MM.1S (cell line): ENCODE measurements around the gene LSMEM2.

Experiments used
- DNase-seq: peaks from one replicate; pipeline ENCODE4 v3.0.0-alpha.2; 2015
- H2AFZ ChIP-seq: fragments of 300-600 bp; sonication (generic); 2 replicates; pipeline ENCODE4 v1.6.0; 2016; ENCODE audit warnings: antibody characterized with exemption, low read length
- H3F3A ChIP-seq: fragments of 300-600 bp; sonication (generic); 2 replicates; pipeline ENCODE4 v1.6.1; 2016; ENCODE audit warnings: mild to moderate bottlenecking, antibody characterized with exemption, low read length, moderate library complexity, mixed read lengths; ENCODE audit not compliant: insufficient read depth
- H3K27ac ChIP-seq: fragments of 300-600 bp; sonication (generic); 2 replicates; pipeline ENCODE4 v1.5.1; 2016; ENCODE audit warnings: mild to moderate bottlenecking, low read length
- H3K27me3 ChIP-seq: fragments of 300-600 bp; sonication (generic); replicated peaks from 2 replicates; pipeline ENCODE4 v1.6.0; 2016; ENCODE audit warnings: low read length; ENCODE audit not compliant: insufficient read depth
- H3K36me3 ChIP-seq: fragments of 300-600 bp; sonication (generic); replicated peaks from 2 replicates; pipeline ENCODE4 v1.6.1; 2016; ENCODE audit warnings: mild to moderate bottlenecking, low read length, mixed read lengths; ENCODE audit not compliant: insufficient read depth
- H3K4me1 ChIP-seq: fragments of 300-600 bp; sonication (generic); 2 replicates; pipeline ENCODE4 v1.6.1; 2016; ENCODE audit warnings: low read length, mixed read lengths
- H3K4me2 ChIP-seq: fragments of 300-600 bp; sonication (generic); 2 replicates; pipeline ENCODE4 v1.6.0; 2016; ENCODE audit warnings: low read depth, low read length
- H3K4me3 ChIP-seq: fragments of 300-600 bp; sonication (generic); 2 replicates; pipeline ENCODE4 v1.5.1; 2016; ENCODE audit warnings: low read length, mixed read lengths
- H3K79me2 ChIP-seq: fragments of 300-600 bp; sonication (generic); 2 replicates; pipeline ENCODE4 v1.6.1; 2016; ENCODE audit warnings: mixed run types, low read length, mixed read lengths
- H3K9ac ChIP-seq: fragments of 300-600 bp; sonication (generic); 2 replicates; pipeline ENCODE4 v1.6.1; 2016; ENCODE audit warnings: low read length, mixed read lengths
- H3K9me2 ChIP-seq: fragments of 300-600 bp; sonication (generic); replicated peaks from 2 replicates; pipeline ENCODE4 v1.6.1; 2016; ENCODE audit warnings: mild to moderate bottlenecking, low read length, mixed read lengths; ENCODE audit not compliant: insufficient read depth
- H3K9me3 ChIP-seq: fragments of 300-600 bp; sonication (generic); replicated peaks from 2 replicates; pipeline ENCODE4 v1.6.1; 2016; ENCODE audit warnings: mild to moderate bottlenecking, low read length, mixed read lengths; ENCODE audit not compliant: insufficient read depth
- H4K20me1 ChIP-seq: fragments of 300-600 bp; sonication (generic); 2 replicates; pipeline ENCODE4 v1.6.1; 2016; ENCODE audit warnings: mild to moderate bottlenecking, low read length, moderate library complexity, mixed read lengths; ENCODE audit not compliant: insufficient read depth
- CTCF ChIP-seq: fragments of 300-600 bp; sonication (generic); IDR thresholded peaks from 2 replicates; pipeline ENCODE4 v1.5.1; 2016; ENCODE audit warnings: antibody characterized with exemption, low read length, mixed read lengths
- EZH2 ChIP-seq: fragments of 300-600 bp; sonication (generic); optimal IDR thresholded peaks from 2 replicates; pipeline ENCODE3; 2017; ENCODE audit warnings: low read depth, mild to moderate bottlenecking, antibody characterized with exemption, low read length, mixed read lengths
- EZH2phosphoT487 ChIP-seq: fragments of 300-600 bp; sonication (generic); IDR thresholded peaks from 2 replicates; pipeline ENCODE4 v1.6.1; 2018; ENCODE audit warnings: antibody characterized with exemption, low read length

Gene LSMEM2

GRCh38 chr3:50258979-50259378 lies 19.9 kb upstream of the LSMEM2 start:
- no peak for DNase-seq
- Histone ChIP-seq H3K36me3 (peaks cover 8% of the 10 kb centered on the region), H3K4me2 (no peak overlapping the region), H3K4me1 (peaks cover 6% of the 10 kb centered on the region; the same call in 1 of the 2 replicates), H3K9me3 (no peaks in the 10 kb centered on the region), H3K79me2 (no peaks in the 10 kb centered on the region), H3K4me3 (no peak overlapping the region), H3K27me3 (no peaks in the 10 kb centered on the region), H3F3A (0 out of 2 replicates have a peak, but pooled peaks cover 6% of the 10 kb centered on the region), H2AFZ (no peak overlapping the region), H3K9me2 (no peaks in the 10 kb centered on the region), H4K20me1 (no peaks in the 10 kb centered on the region), H3K27ac (no peak overlapping the region), H3K9ac (no peak overlapping the region)
- TF ChIP-seq EZH2 (no peak), CTCF (no peak), EZH2phosphoT487 (no peak)

GRCh38 chr3:50259432-50260026 lies 19.4 kb upstream of the LSMEM2 start:
- no peaks in the 10 kb centered on the region for H3K79me2 ChIP-seq
- no peak for DNase-seq
- H3K4me3 ChIP-seq, result peak overlapping the region; percentile 76; the same call in 1 of the 2 replicates
- H4K20me1 ChIP-seq, result no peaks in the 10 kb centered on the region
- H2AFZ ChIP-seq, result 0 out of 2 replicates have a peak overlapping the region, but pooled peaks have one; percentile 22
- TF ChIP-seq EZH2phosphoT487 (no peak), EZH2 (no peak), CTCF (no peak)
- H3K9me3 ChIP-seq, result no peaks in the 10 kb centered on the region
- no peak overlapping the region for H3K27ac ChIP-seq
- H3K27me3 ChIP-seq, result no peaks in the 10 kb centered on the region
- peaks cover 6% of the 10 kb centered on the region; the same call in 1 of the 2 replicates for H3K4me1 ChIP-seq
- H3K9me2 ChIP-seq, result no peaks in the 10 kb centered on the region
- peak overlapping the region; percentile 7; the same call in 1 of the 2 replicates for H3K9ac ChIP-seq
- H3F3A ChIP-seq, result 0 out of 2 replicates have a peak, but pooled peaks cover 6% of the 10 kb centered on the region
- H3K36me3 ChIP-seq, result peaks cover 8% of the 10 kb centered on the region
- H3K4me2 ChIP-seq, result peak overlapping the region; percentile 99

GRCh38 chr3:50260027-50260941 lies 18.6 kb upstream of the LSMEM2 start:
- Histone ChIP-seq H3K79me2 (no peaks in the 10 kb centered on the region), H4K20me1 (no peaks in the 10 kb centered on the region), H3K27ac (no peak overlapping the region), H3K4me3 (peak overlapping the region; percentile 76), H3K4me1 (peaks cover 6% of the 10 kb centered on the region; the same call in 1 of the 2 replicates), H3K9me2 (no peaks in the 10 kb centered on the region), H3K9me3 (no peaks in the 10 kb centered on the region), H3K36me3 (peaks cover 8% of the 10 kb centered on the region), H3K9ac (peak overlapping the region; percentile 83), H3K4me2 (peak overlapping the region; percentile 99), H3F3A (0 out of 2 replicates have a peak, but pooled peaks cover 6% of the 10 kb centered on the region), H3K27me3 (peaks cover 2% of the 10 kb centered on the region; the same call in 1 of the 2 replicates), H2AFZ (peak overlapping the region; percentile 93)
- TF ChIP-seq EZH2phosphoT487 (no peak), CTCF (peak; percentile 91)
- peak; percentile 87 for DNase-seq
